Aorta (tissue), 5 donors: Measurements from ENCODE around the gene ELOB. TPM values are rescaled to one million over a fixed set of nuclear protein-coding genes. Genes with fewer than 3 reads are reported as not detected.

Experiments used
- ATAC-seq: fragments of 200-7000 bp; cut with Tn5 transposase; one replicate; pipeline ENCODE4 v1.9.1; 2022; ENCODE audit warnings: moderate library complexity; ENCODE audit not compliant: low FRiP score
- DNase-seq, 2 donors: peaks; one replicate each; pipeline ENCODE4 v3.0.0-alpha.2; 2020
- H3K27ac ChIP-seq, 2 donors: one replicate each; pipeline ENCODE4 v1.5.1; 2013; ENCODE audit warnings: low read length in 2 of 2, mild to moderate bottlenecking in 2 of 2, moderate library complexity in 2 of 2, control low read depth in 1 of 2, inconsistent platforms in 1 of 2, low read depth in 1 of 2
- H3K27me3 ChIP-seq, 2 donors: one replicate each; pipeline ENCODE4 v1.6.1; 2013; ENCODE audit warnings: control low read depth in 1 of 2, low read length in 1 of 2, mild to moderate bottlenecking in 1 of 2, moderate library complexity in 1 of 2; ENCODE audit not compliant: insufficient read depth in 2 of 2, control insufficient read depth in 1 of 2
- H3K36me3 ChIP-seq, 2 donors: one replicate each; pipeline ENCODE4 v1.6.1; 2013; ENCODE audit warnings: control low read depth in 1 of 2, low read length in 1 of 2, mild to moderate bottlenecking in 1 of 2; ENCODE audit not compliant: insufficient read depth in 2 of 2, control insufficient read depth in 1 of 2
- H3K4me1 ChIP-seq, 2 donors: one replicate each; pipeline ENCODE4 v1.6.1; 2013; ENCODE audit warnings: low read length in 2 of 2, control low read depth in 1 of 2, mild to moderate bottlenecking in 1 of 2, moderate library complexity in 1 of 2; ENCODE audit not compliant: insufficient read depth in 2 of 2, control insufficient read depth in 1 of 2
- H3K4me3 ChIP-seq, 2 donors: one replicate each; pipeline ENCODE4 v1.5.1; 2013; ENCODE audit warnings: low read length in 2 of 2, control low read depth in 1 of 2, mild to moderate bottlenecking in 1 of 2
- H3K9me3 ChIP-seq: one replicate; pipeline ENCODE4 v1.6.1; 2013; ENCODE audit warnings: mild to moderate bottlenecking, low read length; ENCODE audit not compliant: control insufficient read depth
- WGBS, 2 donors: extraction: QIAGEN DNeasy Blood & Tissue Kit; methylation state at CpG; one replicate each; pipeline ENCODE4 v1.1.7; 2013; 5-methylcytosine and 5-hydroxymethylcytosine counted together
- intact Hi-C, 2 donors: fragments of 100-400 bp; cut with DNase I; formaldehyde crosslinking; loops; one replicate each; pipeline versions ENCODE4 v1.14.2 to v1.15.0; 2022
- polyA plus RNA-seq, 2 donors: library from polyadenylated mRNA; stranded (reverse); fragments of 200-250 nt; gene quantifications; one replicate each; pipeline ENCODE4 v1.2.3, GENCODE V29; 2013
- total RNA-seq, 2 donors: library from RNA; stranded (reverse); fragmentation: NEBNext Ultra II Directional; extraction: Animal tissue kit (Norgen Biotek cat#: 25700); gene quantifications; one replicate each; pipeline ENCODE4 v1.2.1, GENCODE V29; 2021
- donor health status: healthy with polysubstance abuse.
- donor health status: Bipolar disorder and iron deficiency.
- donor health status: DM: no; HTN: no; CAD: no.
- donor health status: DM: no; HTN: no; CAD: no.
- donor health status: DM: yes; HTN: yes; CAD: no.

ELOB gene
- total and polyA plus RNA-seq, 4 donors: 146 to 843 (median 271) TPM

- ATAC-seq (no peak), DNase-seq (peak in 1 of 2 donors; percentile 59)
- Histone ChIP-seq H3K36me3 (peaks cover 14 to 37% of the 10 kb centered on the region in 2 donors), H3K4me1 (no peaks in the 10 kb centered on the region), H3K27ac (no peak overlapping the region), H3K27me3 (no peaks in the 10 kb centered on the region), H3K4me3 (no peak overlapping the region), H3K9me3 (no peaks in the 10 kb centered on the region)
- intact Hi-C loops: no loop called here
- 86 to 87% methylated on average over 19 of the region's 19 CpGs for WGBS, 2 donors
These were observed 9.8 kb downstream of the ELOB start for GRCh38 chr16:2767140-2767731.

- Histone ChIP-seq H3K9me3 (no peaks in the 10 kb centered on the region), H3K27ac (no peak overlapping the region), H3K27me3 (no peaks in the 10 kb centered on the region), H3K4me3 (no peak overlapping the region), H3K36me3 (peaks cover 19 to 40% of the 10 kb centered on the region in 2 donors), H3K4me1 (no peaks in the 10 kb centered on the region)
- intact Hi-C loops: no loop called here
- 97% methylated on average over 44 of the region's 44 CpGs for WGBS, 2 donors
- DNase-seq (no peak), ATAC-seq (no peak)
These were observed 10.5 kb downstream of the ELOB start for GRCh38 chr16:2766430-2767139.

- ATAC-seq (no peak), DNase-seq (no peak)
- intact Hi-C loops: no loop called here
- no peak overlapping the region for H3K4me3 ChIP-seq
- no peaks in the 10 kb centered on the region for H3K4me1 ChIP-seq
- no peak overlapping the region for H3K27ac ChIP-seq
- no peaks in the 10 kb centered on the region for H3K27me3 ChIP-seq
- no peaks in the 10 kb centered on the region for H3K9me3 ChIP-seq
- WGBS, 2 donors: 98% methylated on average over 73 of the region's 73 CpGs
- peaks cover 21 to 41% of the 10 kb centered on the region in 2 donors for H3K36me3 ChIP-seq
These were observed 11.3 kb downstream of the ELOB start for GRCh38 chr16:2765462-2766404.

- 97 to 99% methylated on average over 9 of the region's 9 CpGs for WGBS, 2 donors
- ATAC-seq: no peak
- no peaks in the 10 kb centered on the region for H3K9me3 ChIP-seq
- intact Hi-C loops: no loop called here
- H3K4me1 ChIP-seq: no peaks in the 10 kb centered on the region
- DNase-seq: no peak
- peaks cover 25 to 35% of the 10 kb centered on the region in 2 donors for H3K36me3 ChIP-seq
- H3K4me3 ChIP-seq: no peak overlapping the region
- no peak overlapping the region for H3K27ac ChIP-seq
- no peaks in the 10 kb centered on the region for H3K27me3 ChIP-seq
These were observed 12.4 kb downstream of the ELOB start for GRCh38 chr16:2764718-2765117.

- Histone ChIP-seq H3K36me3 (peaks cover 29 to 39% of the 10 kb centered on the region in 2 donors), H3K4me3 (no peak overlapping the region), H3K27ac (no peak overlapping the region), H3K9me3 (no peaks in the 10 kb centered on the region), H3K4me1 (no peaks in the 10 kb centered on the region), H3K27me3 (no peaks in the 10 kb centered on the region)
- 98% methylated on average over 6 of the region's 6 CpGs for WGBS, 2 donors
- ATAC-seq (no peak), DNase-seq (peak in 1 of 2 donors; percentile 5)
- intact Hi-C loops: no loop called here
These were observed 13.9 kb downstream of the ELOB start for GRCh38 chr16:2763173-2763572.

- intact Hi-C loops: no loop called here
- DNase-seq: peak in 1 of 2 donors; percentile 30
- H3K4me3 ChIP-seq: no peak overlapping the region
- no peak overlapping the region for H3K27ac ChIP-seq
- peaks cover 27 to 39% of the 10 kb centered on the region in 2 donors for H3K36me3 ChIP-seq
- H3K4me1 ChIP-seq: no peaks in the 10 kb centered on the region
- no peak for ATAC-seq
- H3K27me3 ChIP-seq: no peaks in the 10 kb centered on the region
- H3K9me3 ChIP-seq: no peaks in the 10 kb centered on the region
- WGBS, 2 donors: 96 to 98% methylated on average over 13 of the region's 13 CpGs
These were observed 14.4 kb downstream of the ELOB start for GRCh38 chr16:2762711-2763110.

- H3K27ac ChIP-seq: no peak overlapping the region
- ATAC-seq: no peak
- peak; percentile 33 to 70 for DNase-seq
- no peaks in the 10 kb centered on the region for H3K9me3 ChIP-seq
- intact Hi-C loops: no loop called here
- no peak overlapping the region for H3K4me3 ChIP-seq
- peaks cover 27 to 35% of the 10 kb centered on the region in 2 donors for H3K36me3 ChIP-seq
- 98% methylated on average over 42 of the region's 42 CpGs for WGBS, 2 donors
- H3K27me3 ChIP-seq: no peaks in the 10 kb centered on the region
- H3K4me1 ChIP-seq: no peaks in the 10 kb centered on the region
These were observed 15.0 kb downstream of the ELOB start for GRCh38 chr16:2761886-2762583.

GRCh38 chr16:2761472-2761871 is 15.6 kb downstream of the ELOB start:
- intact Hi-C loops: no loop called here
- Histone ChIP-seq H3K36me3 (peaks cover 25 to 34% of the 10 kb centered on the region in 2 donors), H3K4me3 (no peak overlapping the region), H3K4me1 (no peaks in the 10 kb centered on the region), H3K27me3 (no peaks in the 10 kb centered on the region), H3K9me3 (no peaks in the 10 kb centered on the region), H3K27ac (no peak overlapping the region)
- 93 to 99% methylated on average over 10 of the region's 10 CpGs for WGBS, 2 donors
- ATAC-seq (no peak), DNase-seq (peak; percentile 15 to 33)
